22Rv1 (cell line): Measurements from ENCODE around the gene ATF7IP2.
"Not testable (repeated sequence)": the region's sequence is repeated elsewhere in the genome, so short reads cannot be mapped to it uniquely, and the experiment has no call there.

Experiments
- CTCF ChIP-seq: fragments of 450-650 bp; IDR thresholded peaks from 2 replicates; pipeline ENCODE4 v1.5.1; 2017; ENCODE audit warnings: mild to moderate bottlenecking
- ZFX ChIP-seq: fragments of 450-650 bp; IDR thresholded peaks from 2 replicates; pipeline ENCODE4 v1.6.1; 2017; ENCODE audit warnings: antibody characterized with exemption, borderline replicate concordance

- not testable (repeated sequence) for TF ChIP-seq CTCF, ZFX
These were observed 24.1 kb upstream of the ATF7IP2 start for GRCh38 chr16:10361747-10362076.
